ENCODE data around the gene STX8.

Gene STX8

GRCh38 chr17:9200699-9201359 lies 374.8 kb downstream of the STX8 start:
- no peak for DNase-seq
